ENCODE measurements around the gene PSEN2.

Gene PSEN2

GRCh38 chr1:226870026-226870400 lies 403 bp upstream of the PSEN2 start:
- ChIA-PET POLR2A (interaction anchor here (0.7 to 1.0 kb wide), 2 partner anchors 13 to 42 kb away, joined by 3 to 4 read pairs; no protein-coding TSS in a partner anchor), CTCF (no interaction called here)
- H3K4me3 ChIP-seq (ENCODE audit: low read depth, low read length), result peak overlapping the region; percentile 59
- DNase-seq (ENCODE audit: low read depth, low spot score), result no peak
- TF ChIP-seq, protein P1, sequence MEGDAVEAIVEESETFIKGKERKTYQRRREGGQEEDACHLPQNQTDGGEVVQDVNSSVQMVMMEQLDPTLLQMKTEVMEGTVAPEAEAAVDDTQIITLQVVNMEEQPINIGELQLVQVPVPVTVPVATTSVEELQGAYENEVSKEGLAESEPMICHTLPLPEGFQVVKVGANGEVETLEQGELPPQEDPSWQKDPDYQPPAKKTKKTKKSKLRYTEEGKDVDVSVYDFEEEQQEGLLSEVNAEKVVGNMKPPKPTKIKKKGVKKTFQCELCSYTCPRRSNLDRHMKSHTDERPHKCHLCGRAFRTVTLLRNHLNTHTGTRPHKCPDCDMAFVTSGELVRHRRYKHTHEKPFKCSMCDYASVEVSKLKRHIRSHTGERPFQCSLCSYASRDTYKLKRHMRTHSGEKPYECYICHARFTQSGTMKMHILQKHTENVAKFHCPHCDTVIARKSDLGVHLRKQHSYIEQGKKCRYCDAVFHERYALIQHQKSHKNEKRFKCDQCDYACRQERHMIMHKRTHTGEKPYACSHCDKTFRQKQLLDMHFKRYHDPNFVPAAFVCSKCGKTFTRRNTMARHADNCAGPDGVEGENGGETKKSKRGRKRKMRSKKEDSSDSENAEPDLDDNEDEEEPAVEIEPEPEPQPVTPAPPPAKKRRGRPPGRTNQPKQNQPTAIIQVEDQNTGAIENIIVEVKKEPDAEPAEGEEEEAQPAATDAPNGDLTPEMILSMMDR (IDR thresholded peaks at IDR 0.05; ENCODE audit: insufficient read depth, low read length, missing control alignments), result no peak

DNA sequence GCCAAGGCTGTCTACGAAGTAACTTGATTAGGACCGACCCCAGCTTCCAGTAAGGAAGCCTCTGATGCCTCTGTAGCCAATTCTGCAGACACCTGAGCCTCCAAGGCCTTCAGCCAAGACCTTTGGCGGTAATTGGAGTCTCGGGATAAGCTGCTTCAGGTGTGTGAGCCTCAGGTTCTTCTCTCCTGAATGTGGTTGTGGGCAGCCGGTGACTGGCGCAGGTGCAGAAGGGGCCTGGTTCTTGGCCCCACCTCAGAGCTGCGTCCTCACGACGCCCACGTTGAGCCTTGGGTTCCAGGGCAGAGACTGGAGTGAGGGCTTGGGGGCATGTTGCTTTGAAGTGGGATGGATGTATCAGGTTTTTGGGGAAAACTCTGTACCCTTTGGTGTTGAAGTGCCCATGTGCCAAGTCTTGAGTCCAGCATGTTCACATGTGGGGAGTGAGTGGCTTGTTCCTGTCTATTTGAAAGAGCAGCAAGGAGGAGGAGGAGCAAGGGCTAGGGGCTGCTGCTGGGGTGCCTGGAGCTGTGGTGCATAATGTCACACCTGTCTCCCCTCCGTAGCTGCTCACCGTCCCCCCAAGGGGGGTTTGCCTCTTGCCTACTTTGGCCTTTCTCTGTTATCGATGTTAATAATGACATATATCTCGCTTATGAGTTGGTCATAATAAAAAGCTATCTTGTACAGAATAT lies 1.4 kb downstream of the PSEN2 start:
- DNase-seq (ENCODE audit: low read depth, low spot score), result no peak
- ChIA-PET POLR2A (no interaction called here), CTCF (interaction anchor here (0.7 kb wide), 1 partner anchor 41 kb away, joined by 3 read pairs; no protein-coding TSS in a partner anchor)
- TF ChIP-seq, protein P1 (IDR thresholded peaks at IDR 0.05; ENCODE audit: insufficient read depth, low read length, missing control alignments), result no peak
- no peak overlapping the region; the same call in 1 of the 2 replicates for H3K4me3 ChIP-seq (ENCODE audit: low read depth, low read length)

GRCh38 chr1:226872437-226872836 lies 2.0 kb downstream of the PSEN2 start:
- H3K4me3 ChIP-seq (ENCODE audit: low read depth, low read length), result no peak overlapping the region
- TF ChIP-seq, protein P1 (IDR thresholded peaks at IDR 0.05; ENCODE audit: insufficient read depth, low read length, missing control alignments), result no peak
- no peak for DNase-seq (ENCODE audit: low read depth, low spot score)
- CTCF ChIA-PET, result no interaction called here
- POLR2A ChIA-PET, result no interaction called here

GRCh38 chr1:226873771-226874578 lies 3.6 kb downstream of the PSEN2 start:
- ChIA-PET POLR2A (interaction anchor here (0.8 kb wide), 1 partner anchor 10 kb away, joined by 3 read pairs; no protein-coding TSS in a partner anchor), CTCF (no interaction called here)
- no peak overlapping the region for H3K4me3 ChIP-seq (ENCODE audit: low read depth, low read length)
- no peak for DNase-seq (ENCODE audit: low read depth, low spot score)
- TF ChIP-seq, protein P1 (IDR thresholded peaks at IDR 0.05; ENCODE audit: insufficient read depth, low read length, missing control alignments), result no peak

- H3K4me3 ChIP-seq (ENCODE audit: low read depth, low read length), result no peak overlapping the region
- TF ChIP-seq, protein P1 (IDR thresholded peaks at IDR 0.05; ENCODE audit: insufficient read depth, low read length, missing control alignments), result no peak
- CTCF ChIA-PET, result no interaction called here
- POLR2A ChIA-PET, result interaction anchor here (0.8 kb wide), 1 partner anchor 10 kb away, joined by 3 read pairs; no protein-coding TSS in a partner anchor
- DNase-seq (ENCODE audit: low read depth, low spot score), result no peak
Observed at GRCh38 chr1:226874579-226875425, 4.4 kb downstream of the PSEN2 start.

Data from AG04449 (cell line).